Measurements from ENCODE around the gene LRP1B.

The LRP1B gene

DNA sequence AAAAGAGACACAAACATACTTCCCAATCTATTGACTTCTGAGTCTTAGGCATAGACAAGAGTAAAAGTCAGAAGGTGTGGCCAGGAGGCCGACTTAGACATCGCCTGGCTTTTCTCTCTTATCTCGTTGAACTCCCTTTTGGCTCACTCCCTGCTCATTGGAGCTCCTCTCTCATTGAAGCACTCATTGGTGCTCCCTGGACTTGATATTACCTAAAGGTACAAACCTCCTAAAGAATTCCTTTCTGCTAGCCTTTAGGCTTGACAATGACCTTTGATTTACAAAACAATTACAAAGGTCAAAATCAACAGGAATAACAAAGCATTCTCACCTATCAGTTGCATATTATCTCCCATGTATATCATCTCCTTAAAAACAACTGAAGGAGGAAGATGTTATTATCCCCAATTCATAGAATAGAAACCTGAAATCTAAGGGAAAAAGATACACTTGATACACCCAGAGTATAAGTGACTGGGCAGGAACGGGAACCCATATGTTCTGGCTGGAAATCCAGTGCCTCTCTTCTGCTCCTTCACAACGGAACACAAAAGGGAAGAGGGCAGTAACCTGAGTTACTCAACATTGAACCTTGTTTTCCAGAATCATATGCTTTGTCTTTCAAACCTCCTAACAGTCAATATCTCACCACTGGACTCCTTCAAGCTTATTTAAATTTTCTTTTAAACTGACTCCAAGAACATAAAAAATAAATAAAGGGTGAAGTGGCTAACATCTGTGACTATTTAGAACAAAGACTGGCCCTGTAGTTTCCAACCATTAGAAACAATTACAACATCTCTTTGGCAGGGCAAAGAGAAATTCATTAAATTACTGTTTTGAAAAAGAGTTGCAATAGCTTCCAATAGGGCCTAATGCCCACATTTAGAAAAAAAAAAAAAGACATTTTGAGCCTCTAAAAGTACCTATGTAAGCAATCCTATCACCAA, 1247.9 kb downstream of the LRP1B start:
- no peaks in the 10 kb centered on the region for H3K27me3 Mint-ChIP-seq (ENCODE audit: low read depth)
- no peaks in the 10 kb centered on the region for H3K36me3 Mint-ChIP-seq (ENCODE audit: low read depth)
- H3K4me3 Mint-ChIP-seq: no peak overlapping the region
- H3K27ac Mint-ChIP-seq: no peak overlapping the region
- peaks cover 18% of the 10 kb centered on the region for H3K9me3 Mint-ChIP-seq
- no peaks in the 10 kb centered on the region for H3K4me1 Mint-ChIP-seq (ENCODE audit: low read depth)
- DNase-seq (ENCODE audit: low spot score): no peak

DNA sequence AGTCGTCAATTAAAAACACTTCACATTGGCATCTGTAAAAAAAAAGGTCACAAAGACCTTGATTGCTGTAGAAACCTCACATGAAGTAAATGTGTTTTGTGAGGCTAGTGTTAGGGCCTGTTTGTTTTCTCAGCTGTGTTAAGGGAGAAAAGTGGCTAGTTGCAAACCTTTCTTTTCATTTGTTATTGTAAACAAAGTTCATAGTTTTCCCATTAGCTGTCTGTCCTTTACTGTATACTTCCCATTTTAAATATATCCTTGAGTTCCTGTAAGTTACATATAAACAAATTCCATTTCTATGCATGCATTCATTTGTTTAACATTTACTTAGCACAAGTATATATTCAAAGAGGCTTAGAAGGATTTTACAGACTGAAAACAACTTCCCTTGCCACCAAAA, 1250.2 kb downstream of the LRP1B start:
- no peak for DNase-seq (ENCODE audit: low spot score)
- Mint-ChIP-seq H3K27ac (no peak overlapping the region), H3K9me3 (peaks cover 16% of the 10 kb centered on the region), H3K4me1 (ENCODE audit: low read depth) (no peaks in the 10 kb centered on the region), H3K4me3 (no peak overlapping the region), H3K27me3 (ENCODE audit: low read depth) (no peaks in the 10 kb centered on the region), H3K36me3 (ENCODE audit: low read depth) (no peaks in the 10 kb centered on the region)

- no peak for DNase-seq (ENCODE audit: low spot score)
- Mint-ChIP-seq H3K27ac (no peak overlapping the region), H3K4me1 (ENCODE audit: low read depth) (no peaks in the 10 kb centered on the region), H3K9me3 (peaks cover 9% of the 10 kb centered on the region), H3K27me3 (ENCODE audit: low read depth) (no peaks in the 10 kb centered on the region), H3K36me3 (ENCODE audit: low read depth) (no peaks in the 10 kb centered on the region), H3K4me3 (no peak overlapping the region)
These were observed 1254.8 kb downstream of the LRP1B start for GRCh38 chr2:140876015-140876414.

DNA sequence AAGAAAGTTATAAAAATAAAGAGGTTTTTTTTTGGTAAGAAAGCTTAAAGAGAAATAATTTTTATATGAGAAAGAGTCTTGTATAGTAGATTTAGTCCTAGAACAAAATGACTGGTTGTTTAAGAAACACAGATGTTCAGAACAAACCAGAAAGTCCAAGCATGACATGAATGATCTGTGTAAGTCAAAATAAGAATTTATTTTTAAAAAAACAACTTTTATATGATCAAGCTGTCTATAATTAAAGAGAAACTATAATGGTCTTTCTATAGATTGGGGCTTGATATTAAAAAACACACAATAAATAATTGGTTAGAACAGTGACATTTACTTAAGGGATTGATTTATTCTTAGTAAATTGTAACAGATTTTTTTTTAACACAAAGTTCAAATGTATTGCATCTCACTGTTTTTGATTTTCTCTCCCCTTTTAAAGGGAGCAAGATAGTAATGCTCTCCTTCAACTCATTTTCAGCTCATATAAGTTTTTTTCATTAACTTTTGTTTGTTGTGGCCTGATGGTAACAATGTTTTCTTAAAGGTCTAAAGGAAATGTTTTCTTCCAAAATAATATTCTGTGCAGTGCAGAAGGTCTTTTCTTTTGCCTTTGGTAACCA, 1256.8 kb downstream of the LRP1B start:
- Mint-ChIP-seq H3K36me3 (ENCODE audit: low read depth) (no peaks in the 10 kb centered on the region), H3K4me1 (ENCODE audit: low read depth) (no peaks in the 10 kb centered on the region), H3K27ac (no peak overlapping the region), H3K27me3 (ENCODE audit: low read depth) (no peaks in the 10 kb centered on the region), H3K4me3 (no peak overlapping the region), H3K9me3 (peaks cover 15% of the 10 kb centered on the region)
- no peak for DNase-seq (ENCODE audit: low spot score)

DNA sequence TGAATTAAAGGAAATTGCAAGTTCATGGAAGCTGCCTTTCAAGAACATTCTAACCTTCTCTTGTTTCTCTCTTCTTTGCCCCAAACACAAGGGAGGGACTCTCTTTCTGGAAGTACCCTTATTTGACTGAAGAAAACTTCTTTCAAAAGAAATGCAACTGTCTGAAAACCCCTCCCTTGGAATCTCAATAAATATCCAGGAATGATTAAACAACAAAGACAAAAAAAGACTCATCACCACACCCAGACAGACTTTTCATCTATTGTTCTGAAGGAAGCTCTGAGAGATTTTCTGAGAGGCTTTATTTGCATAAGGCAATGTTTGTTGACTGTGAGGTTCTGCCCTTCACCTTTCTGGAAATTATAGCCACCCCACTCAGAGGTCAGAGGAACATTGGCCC, 1260.9 kb downstream of the LRP1B start:
- H3K4me1 Mint-ChIP-seq (ENCODE audit: low read depth): no peaks in the 10 kb centered on the region
- no peaks in the 10 kb centered on the region for H3K36me3 Mint-ChIP-seq (ENCODE audit: low read depth)
- peaks cover 25% of the 10 kb centered on the region for H3K9me3 Mint-ChIP-seq
- H3K4me3 Mint-ChIP-seq: no peak overlapping the region
- H3K27ac Mint-ChIP-seq: no peak overlapping the region
- H3K27me3 Mint-ChIP-seq (ENCODE audit: low read depth): no peaks in the 10 kb centered on the region
- no peak for DNase-seq (ENCODE audit: low spot score)

DNA sequence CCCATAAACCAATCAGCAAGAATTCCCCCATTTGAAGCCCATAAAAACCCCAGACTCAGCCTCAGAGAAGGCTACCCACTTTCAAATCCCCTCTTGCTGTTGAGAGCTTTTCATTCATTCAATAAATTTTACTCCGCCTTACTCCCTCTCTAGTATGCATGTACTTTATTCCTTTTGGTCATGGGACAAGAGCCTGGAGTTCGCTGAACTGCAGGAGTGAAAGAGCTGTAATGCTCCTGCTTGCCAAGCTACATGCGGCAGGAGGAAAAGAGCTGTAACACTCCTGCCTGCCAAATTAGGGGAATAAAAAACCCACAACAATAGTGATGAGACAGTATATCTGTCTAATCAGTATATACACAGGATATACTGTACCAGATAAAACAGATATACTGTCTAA, 1261.7 kb downstream of the LRP1B start:
- Mint-ChIP-seq H3K27me3 (ENCODE audit: low read depth) (no peaks in the 10 kb centered on the region), H3K4me3 (no peak overlapping the region), H3K36me3 (ENCODE audit: low read depth) (no peaks in the 10 kb centered on the region), H3K27ac (no peak overlapping the region), H3K4me1 (ENCODE audit: low read depth) (no peaks in the 10 kb centered on the region), H3K9me3 (peaks cover 25% of the 10 kb centered on the region)
- DNase-seq (ENCODE audit: low spot score): no peak

DNA sequence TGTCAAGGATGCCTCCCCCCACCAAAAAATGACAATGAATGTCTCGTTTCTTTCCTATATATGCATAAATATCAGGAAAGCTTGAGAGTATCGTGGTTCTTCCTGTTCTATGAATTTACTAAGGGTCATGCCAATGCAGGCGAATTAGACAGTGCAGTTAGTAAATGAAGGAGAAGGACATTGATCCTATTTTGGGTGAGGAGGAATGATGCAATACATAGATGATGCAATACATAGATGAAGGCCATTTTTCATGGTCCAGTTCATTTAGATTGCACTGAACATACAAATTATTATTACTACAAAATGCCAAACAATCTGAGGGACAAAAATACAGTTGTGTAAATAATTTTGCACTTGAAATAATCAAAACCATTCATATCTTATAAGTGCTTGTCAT, 1265.0 kb downstream of the LRP1B start:
- H3K27ac Mint-ChIP-seq: no peak overlapping the region
- DNase-seq (ENCODE audit: low spot score): no peak
- H3K9me3 Mint-ChIP-seq: peaks cover 25% of the 10 kb centered on the region
- no peaks in the 10 kb centered on the region for H3K27me3 Mint-ChIP-seq (ENCODE audit: low read depth)
- H3K4me1 Mint-ChIP-seq (ENCODE audit: low read depth): no peaks in the 10 kb centered on the region
- H3K4me3 Mint-ChIP-seq: no peak overlapping the region
- H3K36me3 Mint-ChIP-seq (ENCODE audit: low read depth): no peaks in the 10 kb centered on the region

DNA sequence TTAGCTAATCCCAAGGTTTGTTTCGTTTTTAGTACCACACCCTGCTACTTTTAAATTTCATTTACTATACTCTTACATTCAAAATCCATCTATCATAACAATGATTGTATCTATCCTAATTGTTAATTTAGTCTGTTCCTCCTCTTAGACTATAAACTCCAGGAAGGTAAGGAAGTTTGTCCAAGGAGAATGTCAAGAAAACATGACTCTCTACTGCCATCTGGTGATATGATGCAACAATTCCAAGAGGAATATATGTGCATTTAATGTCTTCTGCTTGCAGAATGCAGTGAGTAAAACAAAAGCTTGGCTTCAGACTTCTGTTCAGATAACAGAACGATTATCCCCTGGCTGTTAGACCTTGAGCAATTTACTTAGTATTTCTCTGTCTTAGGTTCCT, 1267.1 kb downstream of the LRP1B start:
- H3K36me3 Mint-ChIP-seq (ENCODE audit: low read depth): no peaks in the 10 kb centered on the region
- no peaks in the 10 kb centered on the region for H3K4me1 Mint-ChIP-seq (ENCODE audit: low read depth)
- no peak overlapping the region for H3K4me3 Mint-ChIP-seq
- peaks cover 16% of the 10 kb centered on the region for H3K9me3 Mint-ChIP-seq
- no peaks in the 10 kb centered on the region for H3K27me3 Mint-ChIP-seq (ENCODE audit: low read depth)
- no peak overlapping the region for H3K27ac Mint-ChIP-seq
- no peak for DNase-seq (ENCODE audit: low spot score)

GRCh38 chr2:140862181-140862580, 1268.6 kb downstream of the LRP1B start:
- no peaks in the 10 kb centered on the region for H3K4me1 Mint-ChIP-seq (ENCODE audit: low read depth)
- H3K36me3 Mint-ChIP-seq (ENCODE audit: low read depth): no peaks in the 10 kb centered on the region
- H3K27me3 Mint-ChIP-seq (ENCODE audit: low read depth): no peaks in the 10 kb centered on the region
- H3K4me3 Mint-ChIP-seq: no peak overlapping the region
- H3K27ac Mint-ChIP-seq: no peak overlapping the region
- DNase-seq (ENCODE audit: low spot score): no peak
- peaks cover 12% of the 10 kb centered on the region for H3K9me3 Mint-ChIP-seq

DNA sequence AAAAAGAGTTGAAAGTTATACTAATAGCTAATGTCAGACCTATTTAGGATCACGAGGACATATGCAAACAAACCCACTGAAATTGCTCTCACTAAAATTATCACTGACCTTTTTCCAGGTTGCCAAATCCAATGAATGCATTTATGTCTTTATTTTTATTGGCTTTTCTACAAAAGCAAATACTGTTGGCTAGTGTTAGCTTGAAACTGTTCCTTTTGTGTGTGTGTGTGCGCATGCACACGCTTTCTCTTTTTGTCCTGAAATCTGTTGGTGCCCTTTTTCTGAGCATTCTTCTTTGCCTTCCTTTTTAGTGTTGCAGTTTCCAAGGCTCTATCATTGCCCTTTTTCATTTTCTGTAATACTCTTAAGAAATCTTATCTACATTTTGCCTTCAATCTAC, 1269.2 kb downstream of the LRP1B start:
- no peaks in the 10 kb centered on the region for H3K4me1 Mint-ChIP-seq (ENCODE audit: low read depth)
- no peak overlapping the region for H3K4me3 Mint-ChIP-seq
- no peaks in the 10 kb centered on the region for H3K27me3 Mint-ChIP-seq (ENCODE audit: low read depth)
- no peak for DNase-seq (ENCODE audit: low spot score)
- peaks cover 8% of the 10 kb centered on the region for H3K9me3 Mint-ChIP-seq
- no peaks in the 10 kb centered on the region for H3K36me3 Mint-ChIP-seq (ENCODE audit: low read depth)
- H3K27ac Mint-ChIP-seq: no peak overlapping the region

DNA sequence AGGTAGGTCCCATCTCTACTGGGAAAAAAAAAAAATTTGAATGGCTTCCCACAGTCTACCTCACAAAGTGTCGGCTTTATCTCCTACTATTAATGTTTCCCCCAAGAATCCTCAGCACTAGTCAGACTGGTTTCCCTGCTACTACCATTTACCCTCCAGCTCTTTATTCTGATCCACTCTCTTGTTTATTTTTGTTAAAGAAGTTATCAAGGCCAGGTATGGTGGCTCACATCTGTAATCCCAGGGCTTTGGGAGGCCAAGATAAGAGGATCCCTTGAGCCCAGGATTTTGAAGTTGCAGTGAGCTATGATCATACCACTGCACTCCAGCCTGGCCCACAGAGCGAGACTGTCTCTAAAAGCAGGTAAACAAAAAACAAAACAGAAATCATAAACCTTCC, 1275.3 kb downstream of the LRP1B start:
- no peaks in the 10 kb centered on the region for H3K36me3 Mint-ChIP-seq (ENCODE audit: low read depth)
- DNase-seq (ENCODE audit: low spot score): no peak
- no peak overlapping the region for H3K27ac Mint-ChIP-seq
- peaks cover 11% of the 10 kb centered on the region for H3K9me3 Mint-ChIP-seq
- no peaks in the 10 kb centered on the region for H3K27me3 Mint-ChIP-seq (ENCODE audit: low read depth)
- no peaks in the 10 kb centered on the region for H3K4me1 Mint-ChIP-seq (ENCODE audit: low read depth)
- H3K4me3 Mint-ChIP-seq: no peak overlapping the region

DNA sequence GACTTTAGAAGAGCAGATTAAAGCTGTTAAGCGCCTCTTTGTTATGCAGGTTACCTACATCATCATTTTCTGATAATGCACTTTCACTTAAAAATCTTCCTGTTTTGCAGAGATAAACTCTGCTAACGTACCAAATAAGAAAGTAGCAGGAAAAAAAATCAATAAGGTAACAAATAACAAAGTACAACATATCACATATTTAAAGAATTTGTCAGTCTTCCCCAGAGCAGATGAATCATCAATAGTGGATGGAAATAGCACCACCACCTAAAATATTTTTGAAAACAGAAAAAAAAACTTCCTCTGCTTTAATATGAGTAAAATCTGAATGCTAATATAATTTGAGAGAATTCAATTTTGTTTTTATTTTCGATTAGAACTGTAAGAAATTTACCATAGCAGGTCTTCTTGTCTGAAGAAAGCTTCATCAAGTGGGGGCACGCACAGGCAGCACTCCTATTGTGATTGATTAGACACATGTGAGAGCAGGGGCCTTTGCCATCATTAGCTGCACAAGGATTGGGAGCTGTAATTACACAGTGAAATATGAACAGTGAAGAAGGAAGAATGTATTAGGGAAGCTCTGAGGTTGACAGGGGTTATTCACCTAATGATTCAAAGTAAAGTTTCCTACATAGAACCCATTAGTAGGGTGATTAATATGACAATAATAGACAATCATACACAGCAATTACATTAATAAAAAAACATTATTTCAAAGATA, 1279.4 kb downstream of the LRP1B start:
- Mint-ChIP-seq H3K4me1 (ENCODE audit: low read depth) (no peaks in the 10 kb centered on the region), H3K36me3 (ENCODE audit: low read depth) (no peaks in the 10 kb centered on the region), H3K27ac (no peak overlapping the region), H3K4me3 (no peak overlapping the region), H3K27me3 (ENCODE audit: low read depth) (no peaks in the 10 kb centered on the region), H3K9me3 (peaks cover 11% of the 10 kb centered on the region)
- no peak for DNase-seq (ENCODE audit: low spot score)

- Mint-ChIP-seq H3K27me3 (ENCODE audit: low read depth) (no peaks in the 10 kb centered on the region), H3K27ac (no peak overlapping the region)
These were observed 1287.6 kb downstream of the LRP1B start for GRCh38 chr2:140843186-140843585.

DNA sequence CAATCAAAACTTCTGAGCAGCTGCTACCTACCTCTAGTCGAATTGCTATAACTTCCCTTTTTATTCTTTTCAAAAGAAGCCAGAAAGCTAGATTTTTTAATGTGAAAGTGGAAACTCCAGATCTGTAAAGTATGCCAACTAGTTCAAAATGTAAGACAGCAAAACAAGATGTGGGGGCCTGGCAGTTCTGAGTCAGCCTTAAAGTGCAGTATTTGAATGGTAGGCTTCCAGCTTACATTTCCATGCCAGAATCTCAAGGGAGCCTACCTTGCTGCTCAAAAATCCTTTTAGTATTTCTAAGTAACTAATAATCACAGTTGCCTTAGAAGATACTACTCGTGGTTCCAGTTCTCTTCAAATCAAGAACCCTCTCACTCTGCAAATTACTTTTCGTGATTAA, 1288.7 kb downstream of the LRP1B start:
- Mint-ChIP-seq H3K27ac (no peak overlapping the region), H3K4me3 (no peak overlapping the region), H3K36me3 (ENCODE audit: low read depth) (no peaks in the 10 kb centered on the region), H3K4me1 (ENCODE audit: low read depth) (no peaks in the 10 kb centered on the region), H3K9me3 (peaks cover 16% of the 10 kb centered on the region), H3K27me3 (ENCODE audit: low read depth) (no peaks in the 10 kb centered on the region)
- DNase-seq (ENCODE audit: low spot score): no peak

More at GRCh38 chr2:140843186-140843585, 1287.6 kb downstream of the LRP1B start:
- H3K36me3 Mint-ChIP-seq (ENCODE audit: low read depth): no peaks in the 10 kb centered on the region
- peaks cover 16% of the 10 kb centered on the region for H3K9me3 Mint-ChIP-seq
- no peaks in the 10 kb centered on the region for H3K4me1 Mint-ChIP-seq (ENCODE audit: low read depth)
- H3K4me3 Mint-ChIP-seq: no peak overlapping the region
- no peak for DNase-seq (ENCODE audit: low spot score)
